Mucosa of descending colon (tissue), 3 donors: ENCODE data around the gene IMPG1. TPM values are rescaled to one million over a fixed set of nuclear protein-coding genes. Genes with fewer than 3 reads are reported as not detected.

Experiments
- ATAC-seq: fragments of 200-7000 bp; cut with Tn5 transposase; one replicate; pipeline ENCODE4 v1.9.1; 2020; ENCODE audit warnings: mild to moderate bottlenecking, moderate library complexity
- DNase-seq, 3 donors: peaks; one replicate each; pipeline ENCODE4 v3.0.0-alpha.2; 2020
- H3K36me3 ChIP-seq: fragments of 200-600 bp; one replicate; pipeline ENCODE4 v1.8.0; 2021; ENCODE audit warnings: low read depth, mild to moderate bottlenecking
- H3K4me1 ChIP-seq: fragments of 200-600 bp; one replicate; pipeline ENCODE4 v1.8.0; 2021; ENCODE audit warnings: low read depth, mild to moderate bottlenecking
- H3K4me3 ChIP-seq: fragments of 200-600 bp; one replicate; pipeline ENCODE4 v1.8.0; 2021; ENCODE audit warnings: mild to moderate bottlenecking
- H3K9me3 ChIP-seq: fragments of 200-600 bp; one replicate; pipeline ENCODE4 v1.8.0; 2021; ENCODE audit warnings: mild to moderate bottlenecking
- CTCF ChIP-seq: fragments of 200-600 bp; IDR thresholded peaks from one replicate; pipeline ENCODE4 v1.8.0; 2022; ENCODE audit warnings: antibody characterized with exemption, mild to moderate bottlenecking
- intact Hi-C, 2 donors: fragments of 100-400 bp; cut with DNase I in 1 of 2; cut with micrococcal nuclease in 1 of 2; formaldehyde crosslinking; loops; one replicate each; pipeline versions ENCODE4 v1.11.0 to v1.11.1; 2022; cut with DNase I, micrococcal nuclease
- total RNA-seq, 3 donors: library from RNA; stranded (reverse); fragmentation: NEBNext Ultra II Directional in 2 of 3; extraction: Animal tissue kit (Norgen Biotek cat#: 25700) in 2 of 3; gene quantifications; one replicate each; pipeline versions ENCODE4 v1.2.1 to v1.2.4, GENCODE V29; 2021 to 2023
- donor health status: DM: no; HTN: no; CAD: no; lungs with moderate emphysema.
- donor health status: DM: no; HTN: no; CAD: no.
- donor health status: DM: no; HTN: yes; CAD: no.

The IMPG1 gene
- total RNA-seq, 3 donors from 2014 or later: not detected

DNA sequence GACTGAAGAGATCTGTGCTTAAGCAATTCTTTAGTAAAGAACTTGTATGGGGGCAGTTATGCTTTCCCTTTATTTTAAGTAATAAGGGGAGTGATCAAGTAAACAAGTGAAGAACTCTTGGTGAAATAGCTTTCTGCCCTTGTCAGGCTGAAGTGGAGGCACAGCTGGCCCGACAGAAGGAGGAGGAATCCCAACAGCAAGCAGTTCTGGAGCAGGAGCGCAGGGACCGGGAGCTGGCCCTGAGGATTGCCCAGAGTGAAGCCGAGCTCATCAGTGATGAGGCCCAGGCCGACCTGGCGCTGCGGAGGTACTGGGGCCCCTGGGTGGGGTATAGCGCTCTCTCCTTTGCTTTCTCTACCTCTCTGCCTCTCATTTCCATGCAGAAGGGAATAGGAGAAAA, 180.1 kb downstream of the IMPG1 start:
- intact Hi-C loops: no loop called here
- TF ChIP-seq CTCF: no peak
- DNase-seq (no peak), ATAC-seq (no peak)
- H3K4me1 ChIP-seq: no peaks in the 10 kb centered on the region
- no peaks in the 10 kb centered on the region for H3K36me3 ChIP-seq
- no peak overlapping the region for H3K4me3 ChIP-seq
- H3K9me3 ChIP-seq: no peaks in the 10 kb centered on the region

DNA sequence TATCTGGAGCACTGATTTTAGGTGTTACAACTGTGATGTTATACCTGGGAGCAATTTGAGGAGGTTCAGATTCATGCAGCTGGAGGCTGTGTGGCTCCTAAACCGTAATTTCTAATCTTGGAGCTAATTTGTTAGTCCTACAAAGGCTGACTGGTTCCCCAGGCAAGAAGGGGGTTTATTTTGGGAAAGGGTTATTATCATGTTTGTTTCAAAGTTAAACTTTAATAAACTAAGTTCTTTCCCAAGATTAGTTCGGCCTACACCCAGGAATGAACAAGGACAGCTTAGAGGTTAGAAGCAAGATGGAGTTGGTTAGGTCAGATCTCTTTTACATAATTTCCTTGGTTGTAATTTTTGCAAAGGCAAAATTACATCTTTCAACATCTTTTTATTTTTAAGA, 187.6 kb downstream of the IMPG1 start:
- TF ChIP-seq CTCF: no peak

GRCh38 chr6:75882734-75883133, 189.7 kb downstream of the IMPG1 start:
- no peaks in the 10 kb centered on the region for H3K4me1 ChIP-seq
- H3K9me3 ChIP-seq: no peaks in the 10 kb centered on the region
- ATAC-seq: peak; percentile 75
- intact Hi-C loops: no loop called here
- H3K4me3 ChIP-seq: no peak overlapping the region
- no peak for TF ChIP-seq CTCF
- no peak for DNase-seq
- H3K36me3 ChIP-seq: no peaks in the 10 kb centered on the region

More for the DNA sequence above, 187.6 kb downstream of the IMPG1 start:
- Histone ChIP-seq H3K36me3 (no peaks in the 10 kb centered on the region), H3K4me3 (no peak overlapping the region), H3K9me3 (no peaks in the 10 kb centered on the region), H3K4me1 (no peaks in the 10 kb centered on the region)
- ATAC-seq (no peak), DNase-seq (no peak)
- intact Hi-C loops: no loop called here

DNA sequence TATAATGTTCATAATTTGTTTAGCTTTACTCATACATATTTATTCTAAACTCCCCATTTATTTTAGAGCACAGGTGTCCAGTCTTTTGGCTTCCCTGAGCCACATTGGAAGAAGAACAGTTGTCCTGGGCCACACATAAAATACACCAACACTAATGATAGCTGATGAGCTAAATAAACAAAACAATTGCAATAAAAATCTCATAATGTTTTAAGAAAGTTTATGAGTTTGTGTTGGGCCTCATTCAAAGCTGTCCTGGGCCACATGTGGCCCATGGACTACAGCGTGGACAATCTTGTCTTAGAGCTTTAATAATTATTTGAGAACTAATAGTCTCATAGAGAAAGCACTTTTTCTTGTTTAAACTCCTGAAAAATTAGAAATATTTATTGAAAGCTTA, 192.2 kb downstream of the IMPG1 start:
- H3K9me3 ChIP-seq: no peaks in the 10 kb centered on the region
- ATAC-seq: no peak
- H3K4me1 ChIP-seq: no peaks in the 10 kb centered on the region
- DNase-seq: no peak
- intact Hi-C loops: no loop called here
- no peak for TF ChIP-seq CTCF
- H3K36me3 ChIP-seq: no peaks in the 10 kb centered on the region
- no peak overlapping the region for H3K4me3 ChIP-seq

DNA sequence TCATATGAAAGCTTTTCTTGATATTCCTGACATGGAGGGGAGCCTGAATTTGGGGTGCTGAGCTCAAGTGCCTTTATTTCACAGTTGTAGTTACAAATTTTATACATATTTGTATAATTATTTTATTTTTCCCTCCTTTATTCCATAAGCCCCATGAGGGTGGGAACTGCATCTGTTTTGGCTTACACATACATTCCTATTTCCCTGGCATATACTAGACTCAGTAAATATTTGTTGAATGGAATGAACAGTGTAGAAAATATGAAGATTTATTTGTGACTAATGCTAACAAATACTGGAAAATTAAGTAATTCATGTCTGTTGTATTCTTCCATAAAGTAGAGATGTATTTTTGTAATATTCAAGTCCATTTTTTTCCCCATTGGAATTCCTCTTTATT, 196.3 kb downstream of the IMPG1 start:
- DNase-seq (no peak), ATAC-seq (no peak)
- no peaks in the 10 kb centered on the region for H3K4me1 ChIP-seq
- no peak overlapping the region for H3K4me3 ChIP-seq
- intact Hi-C loops: no loop called here
- H3K9me3 ChIP-seq: no peaks in the 10 kb centered on the region
- H3K36me3 ChIP-seq: no peaks in the 10 kb centered on the region
- no peak for TF ChIP-seq CTCF

DNA sequence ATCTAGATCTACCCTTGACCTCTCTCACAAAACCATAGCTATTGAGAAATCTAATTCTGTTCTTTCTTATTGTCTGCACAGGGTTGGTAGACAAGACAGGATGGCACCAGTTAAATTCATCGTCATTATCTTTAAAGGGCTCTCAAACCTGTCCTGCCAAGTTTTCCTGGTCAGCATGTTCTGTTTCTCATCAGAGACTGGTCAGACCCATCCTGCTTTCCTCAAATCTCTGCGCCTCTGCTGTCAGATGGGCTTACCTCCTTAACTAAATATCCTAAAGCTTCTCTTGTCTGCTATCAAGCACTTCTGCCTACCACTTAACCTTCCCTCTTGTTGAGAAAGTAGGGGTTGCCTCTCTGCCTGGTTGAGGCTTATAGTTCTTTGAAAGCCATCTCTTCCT, 198.2 kb downstream of the IMPG1 start:
- no peak for TF ChIP-seq CTCF
- H3K36me3 ChIP-seq: no peaks in the 10 kb centered on the region
- no peak for ATAC-seq

More for the DNA sequence above, 198.2 kb downstream of the IMPG1 start:
- DNase-seq: no peak
- Histone ChIP-seq H3K4me3 (no peak overlapping the region), H3K9me3 (no peaks in the 10 kb centered on the region), H3K4me1 (no peaks in the 10 kb centered on the region)
- intact Hi-C loops: no loop called here
